DOHH2 (cell line): ENCODE results near the gene PLA2G2C.

Experiments
- H3F3A ChIP-seq: fragments of 200-600 bp; sonication (generic), shearing (Covaris generic); 2 replicates; pipeline ENCODE4 v1.6.0; 2016; ENCODE audit warnings: antibody characterized with exemption, mild to moderate bottlenecking; ENCODE audit not compliant: control insufficient read depth, insufficient read depth
- H3K27ac ChIP-seq: fragments of 200-600 bp; sonication (generic); 2 replicates; pipeline ENCODE4 v1.5.1; 2014; ENCODE audit warnings: low read depth, mild to moderate bottlenecking, low read length, moderate library complexity
- H3K27me3 ChIP-seq: fragments of 200-600 bp; sonication (generic); 2 replicates; pipeline ENCODE4 v1.6.1; 2014; ENCODE audit warnings: mild to moderate bottlenecking, low read length, mixed read lengths; ENCODE audit not compliant: control insufficient read depth
- H3K36me3 ChIP-seq: fragments of 200-600 bp; sonication (generic); 2 replicates; pipeline ENCODE4 v1.6.1; 2014; ENCODE audit warnings: mild to moderate bottlenecking, low read length, moderate library complexity, mixed read lengths; ENCODE audit not compliant: control insufficient read depth
- H3K4me1 ChIP-seq: fragments of 200-600 bp; sonication (generic); 2 replicates; pipeline ENCODE4 v1.6.1; 2014; ENCODE audit warnings: mild to moderate bottlenecking, low read length, mixed read lengths; ENCODE audit not compliant: control insufficient read depth
- H3K4me2 ChIP-seq: fragments of 200-600 bp; sonication (generic); 2 replicates; pipeline ENCODE4 v1.6.0; 2014; ENCODE audit warnings: mild to moderate bottlenecking, low read length, moderate library complexity
- H3K4me3 ChIP-seq: fragments of 200-600 bp; sonication (generic); 2 replicates; pipeline ENCODE4 v1.5.1; 2014; ENCODE audit warnings: mild to moderate bottlenecking, low read length, mixed read lengths
- H3K79me2 ChIP-seq: fragments of 200-600 bp; sonication (generic); 2 replicates; pipeline ENCODE4 v1.6.1; 2014; ENCODE audit warnings: mild to moderate bottlenecking, low read length, mixed read lengths; ENCODE audit not compliant: control insufficient read depth
- H3K9me2 ChIP-seq: fragments of 200-600 bp; sonication (generic); replicated peaks from 2 replicates; pipeline ENCODE4 v1.6.1; 2014; ENCODE audit warnings: mild to moderate bottlenecking, low read length, mixed read lengths; ENCODE audit not compliant: control insufficient read depth
- H3K9me3 ChIP-seq: fragments of 200-600 bp; sonication (generic); 2 replicates; pipeline ENCODE4 v1.6.1; 2014; ENCODE audit warnings: antibody characterized with exemption, low read length, mixed read lengths; ENCODE audit not compliant: control insufficient read depth, insufficient read depth
- H4K20me1 ChIP-seq: fragments of 200-600 bp; sonication (generic); 2 replicates; pipeline ENCODE4 v1.6.0; 2014; ENCODE audit warnings: low read depth, mild to moderate bottlenecking, antibody characterized with exemption, low read length, moderate library complexity; ENCODE audit not compliant: control insufficient read depth, insufficient read depth
- EZH2phosphoT487 ChIP-seq: fragments of 200-600 bp; sonication (generic); IDR thresholded peaks from 2 replicates; pipeline ENCODE4 v1.6.1; 2017; ENCODE audit warnings: borderline replicate concordance, mild to moderate bottlenecking, antibody characterized with exemption, low read length, moderate library complexity, mixed read lengths
- TF ChIP-seq, protein P1 (sequence below): fragments of 200-600 bp; sonication (generic); IDR thresholded peaks from one replicate; pipeline ENCODE4 v1.5.1; 2014; ENCODE audit warnings: antibody characterized with exemption, mild to moderate bottlenecking, low read depth, low read length; ENCODE audit not compliant: poor library complexity, severe bottlenecking

Gene PLA2G2C

DNA sequence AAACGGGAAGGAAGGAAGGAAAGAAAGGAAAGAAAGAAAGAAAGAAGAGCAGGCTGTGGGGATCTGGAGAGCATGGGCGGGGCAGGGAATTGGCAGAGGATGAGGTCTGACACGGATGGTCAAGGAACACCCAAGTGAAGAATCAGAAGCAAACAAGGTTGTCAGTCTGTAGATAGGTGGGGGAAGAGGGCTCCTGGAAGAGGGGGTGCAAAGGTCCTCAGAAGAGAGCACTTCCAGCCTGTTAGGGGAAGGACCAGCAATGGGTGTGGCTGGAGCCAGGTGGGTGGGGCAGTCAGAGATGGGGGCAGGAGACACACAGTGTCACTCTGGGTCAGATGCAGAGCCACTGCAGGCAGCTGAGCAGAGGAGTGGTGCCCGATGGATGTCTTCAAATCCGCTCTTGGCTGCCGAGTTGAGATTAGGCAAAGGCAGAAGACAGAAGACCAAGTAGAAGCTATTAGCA is 11.0 kb upstream of the PLA2G2C start:
- TF ChIP-seq EZH2phosphoT487, result no peak
- TF ChIP-seq, protein P1, sequence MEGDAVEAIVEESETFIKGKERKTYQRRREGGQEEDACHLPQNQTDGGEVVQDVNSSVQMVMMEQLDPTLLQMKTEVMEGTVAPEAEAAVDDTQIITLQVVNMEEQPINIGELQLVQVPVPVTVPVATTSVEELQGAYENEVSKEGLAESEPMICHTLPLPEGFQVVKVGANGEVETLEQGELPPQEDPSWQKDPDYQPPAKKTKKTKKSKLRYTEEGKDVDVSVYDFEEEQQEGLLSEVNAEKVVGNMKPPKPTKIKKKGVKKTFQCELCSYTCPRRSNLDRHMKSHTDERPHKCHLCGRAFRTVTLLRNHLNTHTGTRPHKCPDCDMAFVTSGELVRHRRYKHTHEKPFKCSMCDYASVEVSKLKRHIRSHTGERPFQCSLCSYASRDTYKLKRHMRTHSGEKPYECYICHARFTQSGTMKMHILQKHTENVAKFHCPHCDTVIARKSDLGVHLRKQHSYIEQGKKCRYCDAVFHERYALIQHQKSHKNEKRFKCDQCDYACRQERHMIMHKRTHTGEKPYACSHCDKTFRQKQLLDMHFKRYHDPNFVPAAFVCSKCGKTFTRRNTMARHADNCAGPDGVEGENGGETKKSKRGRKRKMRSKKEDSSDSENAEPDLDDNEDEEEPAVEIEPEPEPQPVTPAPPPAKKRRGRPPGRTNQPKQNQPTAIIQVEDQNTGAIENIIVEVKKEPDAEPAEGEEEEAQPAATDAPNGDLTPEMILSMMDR, result no peak
- Histone ChIP-seq H3F3A (no peaks in the 10 kb centered on the region), H3K27ac (no peak overlapping the region)

DNA sequence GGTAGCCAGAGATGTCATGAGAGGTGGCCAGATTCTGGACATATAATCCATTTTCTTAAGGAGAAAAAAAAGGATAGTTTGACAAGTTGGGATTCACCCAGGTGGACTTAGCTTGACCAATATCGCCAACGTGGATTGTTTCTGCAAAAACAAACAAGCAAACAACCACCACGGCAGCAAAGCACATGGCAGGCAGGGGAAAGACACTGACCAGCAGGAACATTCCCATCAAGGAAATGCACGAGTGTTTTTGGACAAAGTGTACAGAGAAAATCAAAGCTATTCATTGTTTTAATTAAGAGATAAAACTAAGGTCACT is 9.1 kb upstream of the PLA2G2C start:
- Histone ChIP-seq H3K27me3 (peaks cover 26% of the 10 kb centered on the region), H3F3A (no peaks in the 10 kb centered on the region), H3K9me3 (no peaks in the 10 kb centered on the region), H3K27ac (no peak overlapping the region), H3K79me2 (no peaks in the 10 kb centered on the region), H3K4me1 (peaks cover 19% of the 10 kb centered on the region), H3K36me3 (no peaks in the 10 kb centered on the region), H4K20me1 (no peaks in the 10 kb centered on the region), H3K9me2 (no peaks in the 10 kb centered on the region), H3K4me2 (no peak overlapping the region), H3K4me3 (no peak overlapping the region)
- TF ChIP-seq EZH2phosphoT487, result no peak
- TF ChIP-seq, protein P1, result peak; percentile 60

More for the DNA sequence above, 11.0 kb upstream of the PLA2G2C start:
- Histone ChIP-seq H3K4me1 (peaks cover 35% of the 10 kb centered on the region), H3K27me3 (peaks cover 20% of the 10 kb centered on the region), H3K9me3 (no peaks in the 10 kb centered on the region), H3K4me2 (no peak overlapping the region), H3K36me3 (no peaks in the 10 kb centered on the region), H3K4me3 (no peak overlapping the region), H4K20me1 (no peaks in the 10 kb centered on the region), H3K9me2 (no peaks in the 10 kb centered on the region), H3K79me2 (no peaks in the 10 kb centered on the region)

DNA sequence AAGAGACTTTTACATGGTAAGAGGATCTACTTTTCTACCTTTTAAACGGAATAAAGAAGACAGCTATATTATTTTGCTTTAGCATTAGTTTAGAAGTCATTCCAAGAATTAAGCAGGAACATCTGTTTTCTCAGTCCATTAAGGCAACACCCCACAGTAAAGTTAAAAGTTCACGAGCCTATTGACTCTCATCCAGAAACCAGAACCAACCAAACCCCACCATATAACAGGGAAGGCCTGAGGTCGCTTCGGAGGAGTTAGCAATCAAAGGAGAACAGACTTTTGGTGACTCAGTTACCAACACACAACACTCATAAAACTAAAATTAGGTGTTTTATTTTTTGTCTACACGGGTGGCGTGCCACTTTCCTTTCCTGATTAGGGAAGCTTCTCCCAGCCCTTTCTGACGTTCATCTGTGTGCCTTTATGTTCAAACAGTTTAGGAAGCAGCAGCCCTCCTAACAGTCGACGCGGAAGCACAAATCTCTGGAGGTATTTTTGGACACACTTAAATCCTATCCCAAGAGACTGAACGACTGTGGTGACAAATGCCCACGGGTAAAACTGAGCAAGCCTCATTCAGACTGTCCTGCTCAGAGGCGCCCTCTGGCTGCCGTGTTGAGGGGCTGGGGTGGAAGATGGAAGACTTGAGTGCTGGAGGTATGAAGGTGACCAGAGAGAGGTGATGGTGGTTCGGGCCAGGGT is 8.6 kb upstream of the PLA2G2C start:
- no peaks in the 10 kb centered on the region for H3K36me3 ChIP-seq
- H4K20me1 ChIP-seq, result no peaks in the 10 kb centered on the region
- H3K79me2 ChIP-seq, result no peaks in the 10 kb centered on the region
- no peak; the same call in 1 of the 2 replicates for TF ChIP-seq EZH2phosphoT487
- TF ChIP-seq, protein P1, result peak; percentile 96
- peak overlapping the region; percentile 32; the same call in 1 of the 2 replicates for H3K4me2 ChIP-seq
- peaks cover 24% of the 10 kb centered on the region for H3K27me3 ChIP-seq
- H3K27ac ChIP-seq, result no peak overlapping the region
- H3K4me3 ChIP-seq, result no peak overlapping the region
- peaks cover 15% of the 10 kb centered on the region for H3K4me1 ChIP-seq
- H3K9me3 ChIP-seq, result no peaks in the 10 kb centered on the region
- no peaks in the 10 kb centered on the region for H3K9me2 ChIP-seq
- H3F3A ChIP-seq, result no peaks in the 10 kb centered on the region
